Myocyte (in vitro differentiated cells): ENCODE results near the gene CRACR2B. TPM values are rescaled to one million over a fixed set of nuclear protein-coding genes. Genes with fewer than 3 reads are reported as not detected.
A peak's percentile ranks its signal among the peaks of the same experiment; 100 is the strongest.

Experiments
- DNase-seq: peaks from one replicate; pipeline ENCODE4 v3.0.0-alpha.2; 2012; ENCODE audit warnings: low read depth
- total RNA-seq: library from RNA; depleted of rRNA; stranded (reverse); fragments of >200 nt; gene quantifications from 2 replicates; pipeline ENCODE4 v1.2.3, GENCODE V29; 2014

The CRACR2B gene
- total RNA-seq, 1 donor from 2014 or later, result 16.6 TPM

DNA sequence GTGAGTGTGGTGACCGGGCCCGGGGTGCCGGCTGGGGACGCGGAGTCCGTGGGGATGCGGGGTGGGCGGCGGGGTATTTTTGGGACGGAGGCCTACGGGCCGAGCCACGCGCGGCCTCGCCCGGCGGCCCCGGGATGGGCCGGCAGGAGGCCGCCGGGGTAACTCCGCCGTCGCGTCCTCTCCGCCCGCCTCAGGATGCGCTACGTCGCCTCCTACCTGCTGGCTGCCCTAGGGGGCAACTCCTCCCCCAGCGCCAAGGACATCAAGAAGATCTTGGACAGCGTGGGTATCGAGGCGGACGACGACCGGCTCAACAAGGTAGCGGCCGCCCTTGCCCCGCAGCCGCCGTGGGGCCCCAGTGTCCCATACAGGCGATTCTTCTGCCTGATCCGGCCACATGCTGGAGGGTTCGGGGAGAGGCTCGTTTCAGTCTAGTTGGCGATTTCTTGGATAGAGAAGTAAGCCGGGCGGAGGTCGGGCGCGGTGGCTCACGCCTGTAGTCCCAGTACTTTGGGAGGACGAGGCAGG, 17.6 kb upstream of the CRACR2B start:
- no peak for DNase-seq

DNA sequence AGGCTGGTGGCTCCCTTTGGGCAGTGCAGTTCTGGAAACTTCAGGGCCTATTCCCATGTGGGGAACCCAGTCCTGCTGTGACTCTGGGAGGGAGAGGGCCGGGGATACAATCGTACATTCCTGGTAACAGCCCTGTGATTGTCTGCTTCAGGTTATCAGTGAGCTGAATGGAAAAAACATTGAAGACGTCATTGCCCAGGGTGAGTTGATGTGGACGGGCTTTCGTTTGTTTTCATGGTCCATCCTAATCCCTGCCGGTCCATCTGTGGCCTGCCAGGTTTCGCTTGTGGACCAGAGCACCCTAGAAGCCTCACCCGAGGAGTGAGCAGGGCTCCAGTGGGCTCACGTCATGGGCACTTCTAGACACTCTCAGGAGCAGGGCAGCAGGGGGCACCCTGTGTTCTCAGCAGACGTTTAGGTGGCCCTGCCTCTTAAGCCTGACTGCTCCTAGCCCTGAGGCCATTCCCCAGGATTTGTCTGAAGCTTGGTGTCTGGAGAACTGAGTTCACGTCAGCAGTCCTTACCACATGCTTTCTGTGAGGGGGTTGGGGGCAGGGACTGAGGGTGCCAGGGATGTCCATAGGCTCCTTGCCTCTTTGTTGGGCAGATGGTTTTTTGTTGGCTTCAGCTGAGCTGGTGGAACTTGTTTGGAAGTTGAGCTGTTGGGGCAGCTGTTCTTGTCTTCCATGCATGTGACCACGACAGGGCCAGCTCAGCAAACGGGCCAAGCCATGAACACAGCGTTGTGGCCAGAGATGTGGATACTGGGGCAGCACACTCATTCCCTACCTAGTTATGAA, 16.1 kb upstream of the CRACR2B start:
- DNase-seq, result peak; percentile 95

DNA sequence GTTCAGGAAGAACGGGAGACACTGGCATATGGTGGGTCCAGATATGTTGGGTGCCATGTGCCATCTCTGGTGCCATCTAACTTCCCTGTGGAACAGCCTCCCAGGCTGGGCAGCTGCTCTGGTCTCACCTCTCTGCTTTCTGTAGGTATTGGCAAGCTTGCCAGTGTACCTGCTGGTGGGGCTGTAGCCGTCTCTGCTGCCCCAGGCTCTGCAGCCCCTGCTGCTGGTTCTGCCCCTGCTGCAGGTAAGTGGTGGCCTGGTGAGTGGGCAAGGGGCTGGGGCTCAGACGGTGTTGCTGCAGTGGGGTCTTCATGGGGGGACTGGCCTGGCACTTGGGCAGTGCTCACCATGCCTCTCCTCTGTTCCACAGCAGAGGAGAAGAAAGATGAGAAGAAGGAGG, 15.3 kb upstream of the CRACR2B start:
- no peak for DNase-seq

DNA sequence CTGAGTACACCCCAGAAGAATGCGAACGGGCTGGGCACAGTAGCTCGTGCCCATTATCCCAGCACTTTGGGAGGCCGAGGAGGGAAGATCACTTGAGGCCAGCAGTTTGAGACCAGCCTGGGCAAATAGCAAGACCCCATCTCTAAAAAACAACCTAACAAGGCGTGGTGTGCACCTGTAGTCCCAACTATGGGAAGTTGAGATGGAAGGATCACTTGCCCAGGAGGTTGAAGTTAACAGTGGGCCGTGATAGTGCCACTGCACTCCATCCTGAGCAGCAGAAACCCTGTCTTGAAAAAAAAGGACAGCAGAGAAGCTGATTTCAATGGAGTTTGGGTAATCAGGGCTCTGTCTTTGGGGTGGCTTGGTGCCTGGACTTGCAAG, 14.7 kb upstream of the CRACR2B start:
- no peak for DNase-seq

- no peak for DNase-seq
Measured at GRCh38 chr11:813456-814096, 14.1 kb upstream of the CRACR2B start.

- no peak for DNase-seq
Measured at GRCh38 chr11:815675-816432, 11.9 kb upstream of the CRACR2B start.

DNA sequence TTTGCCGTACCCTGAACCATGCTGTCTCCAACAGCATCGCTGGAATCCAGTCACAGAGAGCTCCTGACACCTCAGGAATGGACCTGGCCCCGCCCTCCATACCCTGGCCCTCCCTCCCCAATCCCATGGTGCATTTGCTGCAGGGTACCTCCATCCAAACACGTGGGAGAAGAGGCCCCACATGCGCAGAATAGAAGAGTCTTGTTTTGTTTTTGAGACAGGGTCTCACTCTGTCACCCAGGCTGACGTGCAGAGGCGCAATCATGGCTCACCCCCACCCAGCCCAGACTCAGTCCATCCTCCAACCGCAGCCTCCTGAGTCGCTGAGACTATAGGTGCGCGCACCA, 11.3 kb upstream of the CRACR2B start:
- DNase-seq, result no peak

- no peak for DNase-seq
Measured at GRCh38 chr11:818396-819128, 9.2 kb upstream of the CRACR2B start, which contains the start of gene PNPLA2. Gene PNPLA2 (plus strand): TSS chr11:818914. CDS start chr11:819719, 805 bp downstream.

DNA sequence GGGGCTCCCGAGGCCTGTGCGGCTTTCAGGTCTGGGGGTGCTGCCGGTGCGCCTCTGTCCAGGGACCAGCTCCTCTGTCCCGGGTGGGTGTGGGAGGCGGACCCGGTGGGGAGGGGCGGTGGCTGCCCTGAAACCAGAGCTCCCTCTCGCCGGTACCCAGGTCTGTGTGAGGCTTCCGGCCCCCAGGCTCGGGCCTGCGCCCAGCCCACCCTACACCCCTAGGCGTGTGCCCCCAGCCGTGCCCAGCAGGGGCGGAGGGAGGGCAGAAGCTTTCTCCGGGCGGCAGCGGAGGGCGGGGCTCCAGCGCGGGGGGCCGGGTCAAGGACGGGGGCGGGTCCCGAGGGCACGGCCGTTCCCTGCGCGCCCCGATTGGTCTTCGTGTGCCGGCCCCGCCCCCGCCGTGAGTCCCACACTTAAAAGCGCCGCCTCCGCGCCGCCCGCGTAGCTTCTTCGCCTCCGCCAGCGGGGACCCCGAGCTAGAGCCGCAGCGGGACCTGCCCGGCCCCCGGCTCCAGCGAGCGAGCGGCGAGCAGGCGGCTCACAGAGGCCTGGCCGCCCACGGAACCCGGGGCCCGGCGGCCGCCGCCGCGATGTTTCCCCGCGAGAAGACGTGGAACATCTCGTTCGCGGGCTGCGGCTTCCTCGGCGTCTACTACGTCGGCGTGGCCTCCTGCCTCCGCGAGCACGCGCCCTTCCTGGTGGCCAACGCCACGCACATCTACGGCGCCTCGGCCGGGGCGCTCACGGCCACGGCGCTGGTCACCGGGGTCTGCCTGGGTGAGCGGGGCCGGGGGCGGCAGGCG, 8.4 kb upstream of the CRACR2B start:
- DNase-seq, result peak; percentile 90

DNA sequence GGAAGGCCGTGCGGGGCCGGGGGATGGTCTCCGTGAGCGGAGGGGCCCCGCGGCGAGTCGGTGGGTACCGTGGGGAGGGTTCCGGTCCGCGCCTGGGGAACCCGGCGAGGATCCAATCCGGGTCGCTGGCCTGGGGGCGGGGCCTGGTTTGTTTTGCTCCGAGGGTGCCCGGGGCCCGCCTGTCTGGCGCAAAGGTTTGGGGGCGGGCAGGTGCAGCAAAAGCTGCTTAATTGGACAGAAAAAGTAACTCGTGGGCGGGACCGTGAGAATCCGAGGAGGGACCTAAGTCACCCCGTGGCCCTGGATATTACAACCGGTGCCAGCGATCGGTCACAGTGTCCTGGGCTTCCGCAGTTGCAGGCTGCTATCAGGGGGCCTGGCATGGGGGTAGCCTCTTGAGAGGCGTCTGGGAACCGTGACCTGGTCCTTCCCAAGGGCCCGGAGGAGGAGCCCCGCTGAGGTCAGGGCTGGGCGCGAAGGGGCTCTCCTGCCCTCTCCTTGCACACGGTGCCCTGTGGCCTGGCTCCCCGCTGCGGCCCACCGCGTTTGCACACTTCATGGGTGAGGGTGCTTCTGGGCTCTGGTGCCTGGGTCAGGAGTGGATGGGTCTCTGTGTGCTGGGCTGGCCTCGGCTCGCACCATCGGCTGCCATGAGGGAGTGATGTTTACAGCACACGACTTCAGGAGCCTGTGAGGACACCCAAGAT, 7.6 kb upstream of the CRACR2B start:
- peak; percentile 90 for DNase-seq

DNA sequence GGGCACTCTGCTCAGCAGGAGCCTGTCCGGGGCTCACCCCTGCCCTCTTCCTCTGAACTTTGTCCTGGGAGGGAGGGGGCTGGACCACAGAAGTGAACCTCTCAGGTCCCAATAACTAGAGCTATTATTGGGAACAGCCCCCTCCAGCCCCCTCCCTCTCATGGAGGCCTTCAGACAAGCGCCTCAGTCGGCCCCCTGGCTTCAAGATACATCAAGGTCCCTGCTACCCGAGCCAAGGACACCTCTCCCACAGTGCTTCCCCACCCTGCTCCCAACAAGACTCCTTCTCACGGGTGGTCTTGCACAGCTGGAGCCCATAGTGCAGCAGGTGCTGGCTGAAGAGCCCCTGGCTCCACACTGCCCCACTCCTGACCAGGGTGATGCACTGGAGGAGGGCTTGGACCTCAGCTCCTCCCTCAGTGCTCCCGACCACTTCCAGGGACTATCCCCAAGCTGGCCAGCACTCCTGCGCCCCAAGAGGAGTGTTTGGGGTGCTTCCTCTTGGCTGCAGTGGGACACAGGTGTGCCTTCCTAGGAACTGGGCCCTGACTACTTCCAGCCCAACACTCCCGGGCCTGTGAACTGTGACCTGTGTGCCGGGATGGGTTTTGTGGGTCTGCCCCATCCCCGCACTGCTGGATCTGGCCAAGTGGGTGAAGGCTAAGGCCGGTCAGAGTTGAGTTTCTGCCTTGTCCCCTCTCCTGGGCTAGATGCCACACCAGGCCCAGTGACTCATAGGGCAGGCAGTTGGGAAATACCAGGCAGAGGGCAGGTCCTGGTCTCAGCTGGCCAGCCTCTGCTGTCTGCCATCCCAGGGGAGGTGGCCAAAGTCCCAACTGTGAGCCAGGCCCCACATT, 6.8 kb upstream of the CRACR2B start:
- DNase-seq, result peak; percentile 97

GRCh38 chr11:821512-822371, 6.0 kb upstream of the CRACR2B start:
- peak; percentile 95 for DNase-seq

GRCh38 chr11:823441-824291, 4.1 kb upstream of the CRACR2B start:
- DNase-seq, result no peak

DNA sequence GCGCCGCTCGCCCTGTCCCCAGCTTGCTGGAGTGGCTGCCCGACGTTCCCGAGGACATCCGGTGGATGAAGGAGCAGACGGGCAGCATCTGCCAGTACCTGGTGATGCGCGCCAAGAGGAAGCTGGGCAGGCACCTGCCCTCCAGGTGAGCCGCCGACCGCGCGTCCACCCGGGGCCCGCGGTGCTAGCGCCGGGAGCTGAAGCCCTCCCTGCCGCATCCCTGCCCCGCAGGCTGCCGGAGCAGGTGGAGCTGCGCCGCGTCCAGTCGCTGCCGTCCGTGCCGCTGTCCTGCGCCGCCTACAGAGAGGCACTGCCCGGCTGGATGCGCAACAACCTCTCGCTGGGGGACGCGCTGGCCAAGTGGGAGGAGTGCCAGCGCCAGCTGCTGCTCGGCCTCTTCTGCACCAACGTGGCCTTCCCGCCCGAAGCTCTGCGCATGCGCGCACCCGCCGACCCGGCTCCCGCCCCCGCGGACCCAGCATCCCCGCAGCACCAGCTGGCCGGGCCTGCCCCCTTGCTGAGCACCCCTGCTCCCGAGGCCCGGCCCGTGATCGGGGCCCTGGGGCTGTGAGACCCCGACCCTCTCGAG, 3.3 kb upstream of the CRACR2B start:
- DNase-seq, result no peak

- peak; percentile 60 for DNase-seq
Measured at GRCh38 chr11:824942-825341, 2.8 kb upstream of the CRACR2B start.
